Endometrial microvascular endothelial cells (primary cell): ENCODE measurements around the gene KCNMA1. TPM values are rescaled to one million over a fixed set of nuclear protein-coding genes. Genes with fewer than 3 reads are reported as not detected.

Experiments used
- in situ Hi-C: cut with HindIII; loops from 2 replicates; pipeline ENCODE4 v1.10.0; 2017; ENCODE audit warnings: low sequenced_read_pairs, low pct_unique_long_range_greater_than_20kb; ENCODE audit errors: inconsistent ontology term
- total RNA-seq: library from RNA; depleted of rRNA; stranded (reverse); fragments of >200 nt; gene quantifications from one replicate; pipeline ENCODE4 v1.2.3, GENCODE V29; 2015; ENCODE audit errors: inconsistent ontology term

Gene KCNMA1
- total RNA-seq, 1 donor from 2014 or later = 0.09 TPM

GRCh38 chr10:77507291-77507880 is 130.2 kb downstream of the KCNMA1 start:
- in situ Hi-C loops = no loop called here

- in situ Hi-C loops = no loop called here
Measured at GRCh38 chr10:77506517-77507200, 130.9 kb downstream of the KCNMA1 start.

- in situ Hi-C loops = no loop called here
Measured at GRCh38 chr10:77505431-77506334, 131.9 kb downstream of the KCNMA1 start.

GRCh38 chr10:77504873-77505257 is 132.7 kb downstream of the KCNMA1 start:
- in situ Hi-C loops = no loop called here

- in situ Hi-C loops = no loop called here
Measured at GRCh38 chr10:77504196-77504872, 133.3 kb downstream of the KCNMA1 start.

- in situ Hi-C loops = no loop called here
Measured at GRCh38 chr10:77501846-77502261, 135.8 kb downstream of the KCNMA1 start.

- in situ Hi-C loops = no loop called here
Measured at GRCh38 chr10:77501152-77501845, 136.3 kb downstream of the KCNMA1 start.

- in situ Hi-C loops = no loop called here
Measured at GRCh38 chr10:77500754-77501151, 136.9 kb downstream of the KCNMA1 start.

GRCh38 chr10:77498829-77499228 is 138.8 kb downstream of the KCNMA1 start:
- in situ Hi-C loops = no loop called here

GRCh38 chr10:77498210-77498609 is 139.4 kb downstream of the KCNMA1 start:
- in situ Hi-C loops = no loop called here

- in situ Hi-C loops = no loop called here
Measured at GRCh38 chr10:77497748-77498147, 139.9 kb downstream of the KCNMA1 start.

- in situ Hi-C loops = no loop called here
Measured at GRCh38 chr10:77496941-77497420, 140.6 kb downstream of the KCNMA1 start.

- in situ Hi-C loops = no loop called here
Measured at GRCh38 chr10:77494756-77495541, 142.7 kb downstream of the KCNMA1 start.

GRCh38 chr10:77494327-77494726 is 143.3 kb downstream of the KCNMA1 start:
- in situ Hi-C loops = no loop called here

- in situ Hi-C loops = no loop called here
Measured at GRCh38 chr10:77493851-77494261, 143.8 kb downstream of the KCNMA1 start.

- in situ Hi-C loops = no loop called here
Measured at GRCh38 chr10:77493239-77493806, 144.3 kb downstream of the KCNMA1 start.

GRCh38 chr10:77492368-77492994 is 145.1 kb downstream of the KCNMA1 start:
- in situ Hi-C loops = no loop called here
